Ureter (tissue), 1 donor: ENCODE data around the gene TXN2. TPM values are rescaled to one million over a fixed set of nuclear protein-coding genes. Genes with fewer than 3 reads are reported as not detected.
"Not testable (repeated sequence)": the region's sequence is repeated elsewhere in the genome, so short reads cannot be mapped to it uniquely, and the experiment has no call there.

Source experiments
- DNase-seq: peaks from one replicate; pipeline ENCODE4 v3.0.0-alpha.2; 2020; ENCODE audit warnings: low spot score
- total RNA-seq: library from RNA; stranded (reverse); gene quantifications from one replicate; pipeline ENCODE4 v1.2.4, GENCODE V29; 2023
- donor health status: DM: yes; HTN: yes; CAD: no.

TXN2 gene
- total RNA-seq, 1 donor from 2014 or later: 88.2 TPM

- no peak for DNase-seq
Observed at GRCh38 chr22:36431977-36432376, 49.5 kb downstream of the TXN2 start.

- no peak for DNase-seq
Observed at GRCh38 chr22:36430863-36431262, 50.6 kb downstream of the TXN2 start.

GRCh38 chr22:36427952-36428351 lies 53.5 kb downstream of the TXN2 start:
- DNase-seq: not testable (repeated sequence)

- no peak for DNase-seq
Observed at GRCh38 chr22:36425977-36426523, 55.4 kb downstream of the TXN2 start.

GRCh38 chr22:36424901-36425579 lies 56.4 kb downstream of the TXN2 start:
- DNase-seq: no peak

GRCh38 chr22:36424466-36424865 lies 57.0 kb downstream of the TXN2 start:
- DNase-seq: not testable (repeated sequence)

- DNase-seq: no peak
Observed at GRCh38 chr22:36423461-36424404, 57.7 kb downstream of the TXN2 start.

- no peak for DNase-seq
Observed at GRCh38 chr22:36422287-36423014, 59.0 kb downstream of the TXN2 start.

- no peak for DNase-seq
Observed at GRCh38 chr22:36419912-36420882, 61.2 kb downstream of the TXN2 start.

GRCh38 chr22:36419177-36419911 lies 62.1 kb downstream of the TXN2 start:
- peak; percentile 78 for DNase-seq

- peak; percentile 54 for DNase-seq
Observed at GRCh38 chr22:36417281-36417686, 64.2 kb downstream of the TXN2 start.

Other genes starting within 250 kb of the TXN2 start
- 52.7 TPM for gene APOL2, start 242.1 kb downstream of the TXN2 start, total RNA-seq
- gene APOL1, start 228.5 kb downstream of the TXN2 start, total RNA-seq: 115 TPM
- 810 TPM for gene MYH9, start 93.7 kb downstream of the TXN2 start, total RNA-seq
- 15.3 TPM for gene FOXRED2, start 25.4 kb upstream of the TXN2 start, total RNA-seq
- 169 TPM for gene EIF3D, start 47.5 kb upstream of the TXN2 start, total RNA-seq
- not detected for gene CACNG2, start 222.1 kb upstream of the TXN2 start, total RNA-seq